GM12873 (cell line): Measurements from ENCODE around the gene LRCH2.

Source experiments
- CTCF ChIP-seq: IDR thresholded peaks from 2 replicates; pipeline ENCODE4 v1.5.1; 2012; ENCODE audit warnings: low read depth, mild to moderate bottlenecking, moderate library complexity, low read length, control low read depth; ENCODE audit not compliant: insufficient read depth; ENCODE audit errors: missing control alignments

Gene LRCH2

DNA sequence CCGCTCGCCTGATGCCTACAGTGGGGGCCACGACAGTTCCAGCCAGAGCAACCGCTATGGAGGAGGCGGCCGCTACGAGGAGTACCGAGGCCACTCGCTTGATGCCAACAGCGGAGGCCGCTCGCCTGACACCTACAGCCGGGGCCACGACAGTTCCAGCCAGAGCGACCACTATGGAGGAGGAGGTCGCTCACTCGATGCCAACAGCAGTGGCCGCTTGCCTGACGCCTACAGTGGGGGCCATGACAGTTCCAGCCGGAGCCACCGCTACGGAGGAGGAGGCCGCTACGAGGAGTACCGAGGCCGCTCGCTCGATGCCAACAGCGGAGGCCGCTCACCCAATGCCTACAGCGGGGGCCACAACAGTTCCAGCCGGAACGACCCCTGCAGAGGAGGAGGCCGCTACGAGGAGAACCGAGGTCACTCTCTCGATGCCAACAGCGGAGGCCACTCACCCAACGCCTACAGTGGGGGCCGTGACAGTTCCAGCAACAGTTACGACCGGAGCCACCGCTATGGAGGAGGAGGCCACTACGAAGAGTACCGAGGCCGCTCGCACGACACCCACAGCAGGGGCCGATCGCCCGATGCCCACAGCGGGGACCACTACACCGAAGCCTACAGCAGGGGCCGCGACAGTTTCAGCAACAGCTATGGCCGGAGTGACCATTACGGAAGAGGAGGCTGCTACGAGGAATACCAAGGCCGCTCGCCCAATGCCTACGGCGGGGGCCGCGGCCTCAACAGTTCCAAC is 42.2 kb downstream of the LRCH2 start:
- no peak for TF ChIP-seq CTCF

DNA sequence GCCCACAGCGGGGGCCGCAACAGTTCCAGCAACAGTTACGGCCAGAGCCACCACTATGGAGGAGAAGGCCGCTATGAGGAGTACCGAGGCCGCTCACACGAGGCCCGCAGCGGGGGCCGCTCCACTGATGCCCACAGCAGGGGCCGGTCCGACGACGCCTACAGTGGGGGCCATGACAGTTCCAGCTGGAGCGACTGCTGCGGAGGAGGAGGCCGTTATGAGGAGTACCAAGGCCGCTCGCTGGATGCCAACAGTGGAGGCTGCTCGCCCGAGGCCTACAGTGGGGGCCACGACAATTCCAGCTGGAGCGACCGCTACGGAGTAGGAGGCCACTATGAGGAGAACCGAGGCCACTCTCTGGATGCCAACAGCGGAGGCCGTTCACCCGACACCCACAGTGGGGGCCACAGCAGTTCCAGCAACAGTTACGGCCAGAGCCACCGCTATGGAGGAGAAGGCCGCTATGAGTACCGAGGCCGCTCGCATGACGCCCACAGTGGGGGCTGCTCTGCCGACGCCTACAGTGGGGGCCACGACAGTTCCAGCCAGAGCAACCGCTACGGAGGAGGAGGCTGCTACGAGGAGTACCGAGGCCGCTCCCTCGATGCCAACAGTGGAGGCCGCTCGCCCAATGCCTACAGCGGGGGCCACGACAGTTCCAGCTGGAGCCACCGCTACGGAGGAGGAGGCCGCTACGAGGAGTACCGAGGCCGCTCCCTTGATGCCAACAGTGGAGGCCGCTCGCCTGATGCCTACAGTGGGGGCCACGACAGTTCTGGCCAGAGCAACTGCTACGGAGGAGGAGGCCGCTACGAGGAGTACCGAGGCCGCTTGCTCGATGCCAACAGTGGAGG is 43.0 kb downstream of the LRCH2 start:
- TF ChIP-seq CTCF = no peak

DNA sequence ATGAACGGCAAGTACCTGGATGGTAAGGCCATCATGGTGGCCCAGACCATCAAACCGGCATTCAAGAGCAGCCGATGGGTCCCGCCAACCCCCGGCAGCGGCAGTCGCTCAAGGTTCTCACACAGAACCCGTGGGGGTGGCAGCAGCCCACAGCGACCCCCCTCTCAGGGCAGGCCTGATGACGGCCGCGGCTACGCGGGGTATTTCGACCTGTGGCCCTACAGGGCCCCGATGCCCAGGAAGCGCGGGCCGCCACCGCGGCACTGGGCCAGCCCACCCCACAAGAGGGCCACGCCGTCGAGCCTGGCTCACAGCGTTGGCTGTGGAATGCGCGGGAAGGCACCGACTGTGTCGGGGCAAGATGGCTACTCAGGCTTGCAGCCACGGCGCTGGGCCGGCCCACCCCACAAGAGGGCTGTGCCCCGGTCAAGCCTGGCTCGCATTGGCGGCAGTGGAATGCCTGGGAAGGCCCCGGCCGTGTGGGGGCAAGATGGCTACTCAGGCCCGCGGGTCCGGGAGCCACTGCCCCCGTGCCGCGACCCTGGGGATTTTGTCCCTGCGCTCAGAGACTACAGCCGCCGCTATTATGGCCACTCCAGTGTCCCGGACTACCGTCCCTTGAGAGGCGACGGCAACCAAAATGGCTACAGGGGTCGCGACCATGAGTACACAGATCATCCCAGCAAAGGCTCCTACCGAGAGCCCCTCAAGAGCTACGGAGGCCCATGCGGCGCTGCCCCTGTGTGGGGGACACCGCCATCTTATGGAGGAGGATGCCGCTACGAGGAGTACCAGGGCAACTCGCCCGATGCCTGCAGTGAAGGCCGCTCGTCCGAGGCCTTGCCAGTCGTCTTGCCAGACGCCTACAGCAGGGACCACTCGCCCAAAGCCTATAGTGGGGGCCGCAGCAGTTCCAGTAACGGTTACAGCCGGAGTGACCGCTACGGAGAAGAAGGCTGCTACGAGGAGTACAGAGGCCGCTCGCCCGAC is 44.0 kb downstream of the LRCH2 start:
- TF ChIP-seq CTCF = no peak

DNA sequence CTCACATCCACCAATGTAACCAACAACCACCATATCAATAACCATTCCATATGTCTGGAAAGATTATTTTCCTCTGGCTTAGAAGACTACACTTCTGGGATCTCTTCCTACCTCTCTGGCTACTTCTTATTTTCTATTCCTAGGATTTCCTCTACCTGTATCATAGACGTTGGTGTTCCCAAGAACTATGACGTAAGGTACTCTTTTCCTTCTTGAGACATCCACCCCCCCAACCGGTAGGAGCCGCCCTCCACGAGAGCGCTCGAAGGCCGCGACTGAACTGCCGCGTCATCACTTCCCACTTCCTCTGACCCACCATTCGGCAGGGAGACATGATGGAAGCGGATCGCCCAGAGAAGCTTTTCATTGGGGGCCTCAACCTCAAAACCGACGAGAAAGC is 44.8 kb downstream of the LRCH2 start, which contains the start of gene RBMXL3:
Gene RBMXL3 (plus strand): TSS at position 301 of the 400 bp plus-strand sequence. CDS start 32 bp downstream, at position 333.
- no peak for TF ChIP-seq CTCF

DNA sequence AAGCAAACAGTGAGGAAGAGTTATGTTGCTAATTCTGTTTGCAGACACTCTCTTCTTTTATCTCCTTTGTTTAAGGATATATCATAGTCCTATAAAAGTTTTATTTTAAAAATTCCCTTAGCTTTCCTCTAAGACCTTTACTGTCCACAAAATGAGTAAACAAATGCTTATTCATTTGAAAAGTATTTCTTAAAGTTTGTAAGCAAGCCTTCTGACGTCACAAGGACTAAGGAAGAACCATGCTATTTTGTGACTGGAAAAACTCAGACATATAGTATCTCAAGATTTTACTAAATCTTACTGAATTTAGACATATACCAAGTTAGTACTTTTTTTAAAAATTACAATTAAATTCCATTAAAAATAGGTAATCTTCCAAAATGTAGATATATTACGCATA is 49.9 kb downstream of the LRCH2 start:
- TF ChIP-seq CTCF = no peak

DNA sequence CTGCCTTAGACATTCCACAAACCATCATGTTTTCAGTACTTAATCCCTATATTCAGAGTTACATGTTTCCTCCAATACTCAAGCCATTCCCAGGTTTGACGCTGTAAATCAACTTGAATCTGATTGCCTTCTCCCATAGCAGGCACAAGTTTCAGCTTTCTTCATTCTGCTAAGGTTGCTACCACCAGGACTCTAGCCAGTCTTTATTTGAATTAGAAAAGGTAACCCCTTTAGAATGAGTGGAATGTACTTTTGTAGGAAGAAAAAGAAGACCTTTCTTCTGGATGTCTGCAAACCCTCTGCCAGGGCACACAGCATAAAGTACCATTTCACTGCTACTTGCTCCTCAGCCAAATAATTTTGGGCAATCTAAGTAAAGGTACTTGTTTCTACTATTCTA is 55.4 kb downstream of the LRCH2 start:
- no peak for TF ChIP-seq CTCF
